Nephron progenitor cell (in vitro differentiated cells): ENCODE measurements around the gene ZNF625.

ENCODE experiments used
- DNase-seq: peaks from one replicate; pipeline ENCODE4 v3.0.0; 2021
- H3K27ac Mint-ChIP-seq: 2 replicates; pipeline ENCODE4 v1.8.0; 2021; ENCODE audit warnings: mild to moderate bottlenecking, moderate library complexity, mixed read lengths
- H3K27me3 Mint-ChIP-seq: 2 replicates; pipeline ENCODE4 v1.8.0; 2021; ENCODE audit warnings: mild to moderate bottlenecking, low read depth, mixed read lengths; ENCODE audit not compliant: poor library complexity
- H3K36me3 Mint-ChIP-seq: 2 replicates; pipeline ENCODE4 v1.8.0; 2021; ENCODE audit warnings: low read depth, mixed read lengths
- H3K4me1 Mint-ChIP-seq: 2 replicates; pipeline ENCODE4 v1.8.0; 2021; ENCODE audit warnings: mixed read lengths
- H3K4me3 Mint-ChIP-seq: 2 replicates; pipeline ENCODE4 v1.8.0; 2021; ENCODE audit warnings: mild to moderate bottlenecking, moderate library complexity, mixed read lengths
- H3K9me3 Mint-ChIP-seq: 2 replicates; pipeline ENCODE4 v1.8.0; 2021; ENCODE audit warnings: mild to moderate bottlenecking, moderate library complexity, mixed read lengths
- TF ChIP-seq, protein P1 (sequence below): fragments of 200-600 bp; sonication (generic); IDR thresholded peaks from 2 replicates; pipeline ENCODE4 v1.5.0; 2021; ENCODE audit warnings: antibody characterized with exemption

The ZNF625 gene

DNA sequence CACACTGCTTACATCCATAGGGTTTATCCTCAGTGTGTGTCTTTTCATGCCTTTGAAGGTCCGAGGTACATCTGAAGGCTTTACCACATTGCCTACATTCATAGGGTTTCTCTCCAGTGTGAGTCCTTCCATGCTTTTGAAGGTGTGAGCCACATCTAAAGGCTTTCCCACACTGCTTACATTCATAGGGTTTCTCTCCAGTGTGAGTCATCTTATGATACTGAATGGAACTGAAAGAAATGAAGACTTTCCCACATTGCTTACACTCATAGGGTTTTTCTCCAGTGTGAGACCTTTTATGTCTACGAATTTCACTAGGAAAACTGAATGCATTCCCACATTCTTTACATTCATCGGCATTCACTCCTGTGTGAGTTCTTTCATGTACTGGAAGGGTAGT is 23.5 kb downstream of the ZNF625 start:
- Mint-ChIP-seq H3K4me3 (no peak overlapping the region), H3K9me3 (peaks cover 97% of the 10 kb centered on the region), H3K4me1 (peaks cover 3% of the 10 kb centered on the region), H3K27me3 (peaks cover 18% of the 10 kb centered on the region), H3K27ac (no peak overlapping the region), H3K36me3 (peaks cover 96% of the 10 kb centered on the region)
- DNase-seq, result no peak
- TF ChIP-seq, protein P1, sequence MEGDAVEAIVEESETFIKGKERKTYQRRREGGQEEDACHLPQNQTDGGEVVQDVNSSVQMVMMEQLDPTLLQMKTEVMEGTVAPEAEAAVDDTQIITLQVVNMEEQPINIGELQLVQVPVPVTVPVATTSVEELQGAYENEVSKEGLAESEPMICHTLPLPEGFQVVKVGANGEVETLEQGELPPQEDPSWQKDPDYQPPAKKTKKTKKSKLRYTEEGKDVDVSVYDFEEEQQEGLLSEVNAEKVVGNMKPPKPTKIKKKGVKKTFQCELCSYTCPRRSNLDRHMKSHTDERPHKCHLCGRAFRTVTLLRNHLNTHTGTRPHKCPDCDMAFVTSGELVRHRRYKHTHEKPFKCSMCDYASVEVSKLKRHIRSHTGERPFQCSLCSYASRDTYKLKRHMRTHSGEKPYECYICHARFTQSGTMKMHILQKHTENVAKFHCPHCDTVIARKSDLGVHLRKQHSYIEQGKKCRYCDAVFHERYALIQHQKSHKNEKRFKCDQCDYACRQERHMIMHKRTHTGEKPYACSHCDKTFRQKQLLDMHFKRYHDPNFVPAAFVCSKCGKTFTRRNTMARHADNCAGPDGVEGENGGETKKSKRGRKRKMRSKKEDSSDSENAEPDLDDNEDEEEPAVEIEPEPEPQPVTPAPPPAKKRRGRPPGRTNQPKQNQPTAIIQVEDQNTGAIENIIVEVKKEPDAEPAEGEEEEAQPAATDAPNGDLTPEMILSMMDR, result no peak

DNA sequence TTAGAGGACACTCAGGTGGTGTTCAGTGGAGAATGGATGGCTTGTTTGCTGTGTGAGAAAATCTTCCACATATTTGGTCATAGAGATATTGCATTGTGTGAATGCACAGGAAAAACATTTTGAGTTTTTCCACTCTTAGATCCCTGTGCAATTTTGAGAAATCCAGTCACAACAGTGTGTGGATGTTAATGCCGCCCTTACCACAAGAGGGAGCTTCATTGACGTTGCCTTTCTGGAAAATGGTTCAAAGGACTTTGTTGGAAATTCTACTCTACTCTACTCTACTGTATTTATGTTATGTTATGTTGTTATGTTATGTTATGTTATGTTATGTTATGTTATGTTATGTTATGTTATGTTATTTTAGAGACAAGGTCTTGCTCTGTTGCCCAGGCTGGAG is 29.8 kb downstream of the ZNF625 start:
- Mint-ChIP-seq H3K4me1 (no peaks in the 10 kb centered on the region), H3K27me3 (no peaks in the 10 kb centered on the region), H3K27ac (no peak overlapping the region), H3K4me3 (no peak overlapping the region), H3K36me3 (peaks cover 68% of the 10 kb centered on the region), H3K9me3 (peaks cover 71% of the 10 kb centered on the region)
- no peak for DNase-seq
- TF ChIP-seq, protein P1, result no peak

DNA sequence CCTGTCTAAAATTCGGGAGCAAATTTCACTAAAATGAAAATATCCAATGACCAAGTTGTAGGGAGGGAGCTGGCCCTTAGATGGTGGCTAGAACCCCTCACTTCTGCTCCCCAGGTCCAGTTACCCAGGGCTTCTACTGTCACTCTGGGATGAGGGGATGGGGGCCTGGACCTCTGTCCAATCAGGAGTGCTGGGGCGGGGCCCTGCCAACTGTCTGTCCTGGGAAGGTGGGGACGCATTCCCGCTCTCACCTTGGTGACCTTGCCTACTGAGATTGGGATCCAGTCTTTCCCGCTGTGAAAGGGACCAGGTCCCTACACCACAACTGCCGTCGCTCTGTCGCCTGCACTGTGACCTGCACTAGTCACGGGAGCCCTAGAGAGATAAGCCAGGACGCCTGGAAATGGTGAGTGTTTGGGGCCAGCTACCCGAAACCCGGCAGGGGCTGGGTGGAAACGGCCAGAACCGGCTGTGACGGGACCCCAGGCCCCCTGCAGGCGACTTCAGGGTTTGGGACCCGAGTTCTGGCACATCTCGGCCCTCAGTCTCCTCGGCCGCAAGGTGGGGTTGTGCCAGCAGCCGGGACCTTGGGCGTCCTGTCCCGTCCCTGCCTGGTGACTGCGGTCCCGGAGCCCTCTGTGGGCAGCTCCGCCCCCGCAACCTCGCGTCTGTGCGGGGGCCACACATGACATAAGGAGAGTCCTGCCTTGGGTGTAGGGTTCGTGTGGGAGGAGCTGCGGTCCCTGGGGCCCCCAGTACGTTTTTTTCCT is 39.1 kb downstream of the ZNF625 start:
- Mint-ChIP-seq H3K9me3 (peaks cover 73% of the 10 kb centered on the region), H3K4me3 (no peak overlapping the region), H3K27ac (no peak overlapping the region), H3K4me1 (no peaks in the 10 kb centered on the region), H3K36me3 (peaks cover 64% of the 10 kb centered on the region), H3K27me3 (no peaks in the 10 kb centered on the region)
- no peak for DNase-seq
- TF ChIP-seq, protein P1, result no peak

DNA sequence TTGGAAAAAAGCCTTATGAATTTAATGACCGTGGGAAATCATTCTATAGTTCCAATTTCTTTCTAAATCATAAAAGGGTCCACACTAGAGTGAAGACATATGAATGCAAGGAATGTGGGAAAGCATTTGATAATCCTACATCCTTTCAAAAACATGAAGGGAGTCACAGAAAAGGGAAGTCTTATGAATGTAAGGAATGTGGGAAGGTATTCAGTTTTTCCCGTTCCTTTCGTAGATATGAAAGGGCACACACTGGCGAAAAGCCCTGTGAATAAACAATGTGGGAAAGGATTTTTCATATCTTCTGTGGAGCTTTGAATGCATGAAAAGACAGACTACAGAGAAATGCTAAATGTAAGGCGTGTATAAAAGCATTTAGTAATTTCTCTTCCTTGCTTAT is 43.4 kb downstream of the ZNF625 start:
- Mint-ChIP-seq H3K36me3 (peaks cover 90% of the 10 kb centered on the region), H3K4me3 (no peak overlapping the region), H3K9me3 (peaks cover 87% of the 10 kb centered on the region), H3K4me1 (no peaks in the 10 kb centered on the region), H3K27ac (no peak overlapping the region), H3K27me3 (no peaks in the 10 kb centered on the region)
- TF ChIP-seq, protein P1, result no peak
- no peak for DNase-seq

DNA sequence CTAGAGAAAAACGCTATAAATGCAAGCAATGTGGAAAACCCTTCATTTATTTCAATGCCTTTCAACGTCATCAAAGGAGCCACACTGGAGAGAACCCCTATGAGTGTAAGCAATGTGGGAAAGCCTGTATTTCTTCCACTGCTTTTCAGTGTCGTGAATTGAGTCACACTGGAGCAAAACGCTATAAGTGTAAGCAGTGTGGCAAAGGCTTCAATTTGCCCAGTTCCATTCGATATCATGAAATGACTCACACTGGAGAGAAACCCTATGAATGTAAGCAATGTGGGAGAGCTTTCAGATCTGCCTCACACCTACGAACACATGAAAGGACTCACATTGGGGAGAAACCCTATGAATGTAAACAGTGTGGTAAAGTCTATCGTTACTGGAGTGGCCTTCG is 43.8 kb downstream of the ZNF625 start:
- Mint-ChIP-seq H3K9me3 (peaks cover 87% of the 10 kb centered on the region), H3K27ac (no peak overlapping the region), H3K4me3 (no peak overlapping the region), H3K36me3 (peaks cover 90% of the 10 kb centered on the region), H3K27me3 (no peaks in the 10 kb centered on the region), H3K4me1 (no peaks in the 10 kb centered on the region)
- DNase-seq, result no peak
- TF ChIP-seq, protein P1, result no peak
